Nephron progenitor cell (in vitro differentiated cells): ENCODE results near the gene RAB43.
"Not testable (repeated sequence)": the region's sequence is repeated elsewhere in the genome, so short reads cannot be mapped to it uniquely, and the experiment has no call there.

ENCODE experiments used
- DNase-seq: peaks from one replicate; pipeline ENCODE4 v3.0.0; 2021
- H3K27ac Mint-ChIP-seq: 2 replicates; pipeline ENCODE4 v1.8.0; 2021; ENCODE audit warnings: mild to moderate bottlenecking, moderate library complexity, mixed read lengths
- H3K27me3 Mint-ChIP-seq: 2 replicates; pipeline ENCODE4 v1.8.0; 2021; ENCODE audit warnings: mild to moderate bottlenecking, low read depth, mixed read lengths; ENCODE audit not compliant: poor library complexity
- H3K36me3 Mint-ChIP-seq: 2 replicates; pipeline ENCODE4 v1.8.0; 2021; ENCODE audit warnings: low read depth, mixed read lengths
- H3K4me1 Mint-ChIP-seq: 2 replicates; pipeline ENCODE4 v1.8.0; 2021; ENCODE audit warnings: mixed read lengths
- H3K4me3 Mint-ChIP-seq: 2 replicates; pipeline ENCODE4 v1.8.0; 2021; ENCODE audit warnings: mild to moderate bottlenecking, moderate library complexity, mixed read lengths
- H3K9me3 Mint-ChIP-seq: 2 replicates; pipeline ENCODE4 v1.8.0; 2021; ENCODE audit warnings: mild to moderate bottlenecking, moderate library complexity, mixed read lengths
- TF ChIP-seq, protein P1 (sequence below): fragments of 200-600 bp; sonication (generic); IDR thresholded peaks from 2 replicates; pipeline ENCODE4 v1.5.0; 2021; ENCODE audit warnings: antibody characterized with exemption

RAB43 gene

DNA sequence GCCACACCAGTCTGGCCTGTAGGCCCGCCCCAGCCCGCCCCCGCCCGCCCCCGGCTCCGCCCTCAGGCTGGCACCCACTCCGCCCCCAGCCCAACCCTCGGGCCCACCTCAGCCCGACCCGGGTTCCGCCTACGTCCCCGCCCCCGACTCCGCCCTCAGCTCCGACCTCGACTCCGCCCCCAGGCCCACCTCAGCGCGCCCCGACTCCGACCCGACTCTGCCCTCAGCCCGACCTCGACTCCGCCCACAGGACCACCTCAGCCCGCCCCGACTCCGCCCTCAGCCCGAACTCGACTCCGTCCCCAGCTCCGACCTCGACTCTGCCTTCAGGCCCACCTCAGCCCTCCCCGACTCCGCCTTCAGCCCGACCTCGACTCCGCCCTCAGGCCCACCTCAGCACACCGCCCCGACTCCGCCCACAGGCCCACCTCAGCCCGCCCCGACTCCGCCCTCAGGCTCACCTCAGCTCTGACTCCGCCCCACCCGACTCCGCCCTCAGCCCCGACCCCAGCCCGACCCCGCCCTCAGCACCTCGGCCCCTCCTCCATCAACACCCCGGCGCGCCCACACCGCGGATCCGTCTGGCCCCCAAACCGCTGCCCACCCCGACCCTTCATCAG, at the start of gene RAB43:
RAB43 (minus strand) TSS at position 13 of the 620 bp plus-strand sequence. CDS start 315 bp downstream, outside the sequence.
- no peak within 1 kb of the TSS for H3K27ac Mint-ChIP-seq
- H3K4me1 Mint-ChIP-seq = peaks cover 44% of the 10 kb centered on the region
- H3K36me3 Mint-ChIP-seq = peaks cover 22% of the 10 kb centered on the region
- H3K9me3 Mint-ChIP-seq = no peaks in the 10 kb centered on the region
- H3K27me3 Mint-ChIP-seq = peaks cover 21% of the 10 kb centered on the region
- peak within 1 kb of the TSS; percentile 84 for H3K4me3 Mint-ChIP-seq
- peak; percentile 99 for DNase-seq
- TF ChIP-seq, protein P1, sequence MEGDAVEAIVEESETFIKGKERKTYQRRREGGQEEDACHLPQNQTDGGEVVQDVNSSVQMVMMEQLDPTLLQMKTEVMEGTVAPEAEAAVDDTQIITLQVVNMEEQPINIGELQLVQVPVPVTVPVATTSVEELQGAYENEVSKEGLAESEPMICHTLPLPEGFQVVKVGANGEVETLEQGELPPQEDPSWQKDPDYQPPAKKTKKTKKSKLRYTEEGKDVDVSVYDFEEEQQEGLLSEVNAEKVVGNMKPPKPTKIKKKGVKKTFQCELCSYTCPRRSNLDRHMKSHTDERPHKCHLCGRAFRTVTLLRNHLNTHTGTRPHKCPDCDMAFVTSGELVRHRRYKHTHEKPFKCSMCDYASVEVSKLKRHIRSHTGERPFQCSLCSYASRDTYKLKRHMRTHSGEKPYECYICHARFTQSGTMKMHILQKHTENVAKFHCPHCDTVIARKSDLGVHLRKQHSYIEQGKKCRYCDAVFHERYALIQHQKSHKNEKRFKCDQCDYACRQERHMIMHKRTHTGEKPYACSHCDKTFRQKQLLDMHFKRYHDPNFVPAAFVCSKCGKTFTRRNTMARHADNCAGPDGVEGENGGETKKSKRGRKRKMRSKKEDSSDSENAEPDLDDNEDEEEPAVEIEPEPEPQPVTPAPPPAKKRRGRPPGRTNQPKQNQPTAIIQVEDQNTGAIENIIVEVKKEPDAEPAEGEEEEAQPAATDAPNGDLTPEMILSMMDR = no peak

DNA sequence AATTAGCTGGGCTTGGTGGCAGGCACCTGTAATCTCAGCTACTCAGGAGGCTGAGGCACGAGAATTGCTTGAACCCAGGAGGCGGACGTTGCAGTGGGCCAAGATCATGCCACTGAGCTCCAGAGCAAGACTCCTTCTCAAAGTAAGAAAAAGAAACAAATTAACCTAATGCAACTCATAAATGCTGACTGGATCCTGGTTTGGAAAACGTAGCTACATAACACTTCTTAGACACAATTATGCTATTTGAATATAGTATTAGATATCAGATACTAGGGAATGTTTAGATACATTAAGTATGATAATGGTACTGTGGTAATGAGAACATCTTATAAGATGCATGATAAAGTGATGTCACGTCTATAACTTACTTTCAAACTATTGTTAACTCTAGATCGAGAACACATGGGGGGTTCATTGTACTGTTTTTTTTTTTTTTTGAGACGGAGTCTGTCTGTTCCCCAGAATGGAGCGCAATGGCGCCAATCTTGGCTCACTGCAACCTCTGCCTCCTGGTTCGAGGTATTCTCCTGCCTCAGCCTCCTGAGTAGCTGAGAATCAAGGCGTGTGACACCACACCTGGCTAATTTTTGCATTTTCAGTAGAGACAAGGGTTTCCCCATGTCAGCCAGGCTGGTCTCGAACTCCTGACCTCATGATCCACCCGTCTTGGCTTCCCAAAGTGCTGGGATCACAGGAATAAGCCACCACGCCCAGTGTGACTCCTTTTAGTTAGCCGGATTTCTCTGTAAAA, 45.2 kb upstream of the RAB43 start:
- Mint-ChIP-seq H3K27me3 (no peaks in the 10 kb centered on the region), H3K9me3 (no peaks in the 10 kb centered on the region), H3K36me3 (peaks cover 53% of the 10 kb centered on the region), H3K4me3 (no peak overlapping the region), H3K27ac (no peak overlapping the region), H3K4me1 (peaks cover 17% of the 10 kb centered on the region)
- DNase-seq = no peak
- TF ChIP-seq, protein P1 = no peak

DNA sequence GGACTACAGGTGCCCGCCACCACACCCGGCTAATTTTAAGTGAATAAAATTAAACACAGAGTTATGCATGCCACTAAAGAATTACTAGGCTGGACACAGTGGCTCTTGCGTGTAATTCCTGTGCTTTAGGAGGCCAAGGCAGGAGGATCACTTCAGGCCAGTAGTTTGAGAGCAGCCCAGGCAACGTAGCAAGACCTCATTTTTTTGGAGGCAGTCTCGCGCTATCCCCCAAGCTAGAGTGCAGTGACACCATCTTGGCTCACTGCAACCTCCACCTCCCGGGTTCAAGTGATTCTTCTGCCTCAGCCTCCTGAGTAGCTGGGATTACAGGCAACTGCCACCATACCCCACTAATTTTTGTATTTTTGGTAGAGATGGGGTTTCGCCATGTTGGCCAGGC, 44.0 kb upstream of the RAB43 start:
- H3K27ac Mint-ChIP-seq, DNase-seq, H3K9me3 Mint-ChIP-seq, H3K27me3 Mint-ChIP-seq, H3K4me3 Mint-ChIP-seq: not testable (repeated sequence)
- Mint-ChIP-seq H3K36me3 (peaks cover 42% of the 10 kb centered on the region), H3K4me1 (peaks cover 19% of the 10 kb centered on the region)

DNA sequence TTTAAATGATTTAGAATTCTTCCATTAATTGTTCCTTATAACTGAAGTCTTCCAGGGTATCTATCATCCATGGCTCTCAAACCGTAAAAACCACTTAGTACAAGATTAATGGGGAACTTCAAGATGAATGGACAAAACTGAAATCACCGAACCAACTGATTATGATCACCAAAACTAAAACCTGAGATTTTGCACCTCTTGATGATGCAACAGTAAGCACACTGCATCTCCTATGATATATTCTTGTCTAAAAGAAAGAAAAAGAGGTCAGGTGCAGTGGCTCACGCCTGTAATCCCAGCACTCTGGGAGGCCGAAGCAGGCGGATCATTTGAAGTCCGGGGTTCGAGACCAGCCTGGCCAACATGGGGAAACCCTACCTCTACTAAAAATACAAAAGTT, 42.9 kb upstream of the RAB43 start:
- Mint-ChIP-seq H3K4me3 (no peak overlapping the region), H3K27ac (no peak overlapping the region), H3K36me3 (peaks cover 31% of the 10 kb centered on the region), H3K27me3 (no peaks in the 10 kb centered on the region), H3K4me1 (peaks cover 29% of the 10 kb centered on the region), H3K9me3 (no peaks in the 10 kb centered on the region)
- no peak for DNase-seq
- TF ChIP-seq, protein P1 = no peak

DNA sequence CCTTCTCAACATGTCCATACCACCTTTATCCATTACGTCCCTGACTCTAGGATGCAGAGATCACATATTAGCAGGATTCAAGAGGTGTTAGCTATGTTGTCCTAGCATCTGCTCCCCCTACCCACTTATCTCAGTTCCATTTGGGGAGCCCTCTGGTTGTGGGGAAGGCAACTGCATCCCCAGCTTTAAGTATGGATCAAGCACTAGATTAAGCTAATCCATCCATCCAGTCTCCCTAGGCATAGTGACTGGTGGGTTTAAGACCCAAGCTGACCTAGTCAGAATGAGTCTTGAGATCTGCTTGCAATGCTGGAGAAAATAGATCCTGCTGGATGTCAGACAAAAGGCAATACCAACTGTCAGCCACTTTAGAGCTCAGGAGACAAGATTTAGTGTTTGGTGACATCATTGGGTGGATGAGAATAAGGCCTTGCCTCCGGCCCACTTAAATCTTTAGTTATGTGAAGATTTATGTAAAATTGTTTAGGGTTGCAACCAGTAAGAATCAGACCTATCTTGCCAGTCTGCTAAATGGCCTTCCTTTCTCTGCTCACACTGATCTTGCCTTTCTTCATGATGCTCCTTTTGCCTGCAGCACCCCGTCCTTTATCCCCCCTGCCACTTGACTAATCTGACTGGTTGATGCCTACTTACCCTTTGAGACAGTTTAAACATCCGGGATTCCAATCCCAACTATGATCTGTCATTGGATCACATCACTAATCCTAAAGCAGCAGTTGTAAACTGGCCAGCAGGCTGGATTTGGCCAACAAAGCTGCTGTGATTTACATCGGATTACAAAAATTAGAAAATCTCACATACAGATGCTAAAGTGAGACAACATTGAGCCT, 41.4 kb upstream of the RAB43 start:
- TF ChIP-seq, protein P1 = no peak
- DNase-seq = peak; percentile 11
- peak overlapping the region; percentile 96 for H3K4me3 Mint-ChIP-seq
- no peaks in the 10 kb centered on the region for H3K27me3 Mint-ChIP-seq
- H3K4me1 Mint-ChIP-seq = peaks cover 38% of the 10 kb centered on the region
- H3K27ac Mint-ChIP-seq = peak overlapping the region; percentile 100
- H3K9me3 Mint-ChIP-seq = no peaks in the 10 kb centered on the region
- H3K36me3 Mint-ChIP-seq = peaks cover 28% of the 10 kb centered on the region

GRCh38 chr3:129161860-129162271, 40.3 kb upstream of the RAB43 start:
- H3K27ac Mint-ChIP-seq = peak overlapping the region; percentile 100
- no peaks in the 10 kb centered on the region for H3K9me3 Mint-ChIP-seq
- peaks cover 38% of the 10 kb centered on the region for H3K4me1 Mint-ChIP-seq
- TF ChIP-seq, protein P1 = peak; percentile 4
- peak; percentile 13 for DNase-seq
- H3K4me3 Mint-ChIP-seq = peak overlapping the region; percentile 96
- no peaks in the 10 kb centered on the region for H3K27me3 Mint-ChIP-seq
- H3K36me3 Mint-ChIP-seq = peaks cover 19% of the 10 kb centered on the region
